ENCODE results near the gene FGF2.

DNA sequence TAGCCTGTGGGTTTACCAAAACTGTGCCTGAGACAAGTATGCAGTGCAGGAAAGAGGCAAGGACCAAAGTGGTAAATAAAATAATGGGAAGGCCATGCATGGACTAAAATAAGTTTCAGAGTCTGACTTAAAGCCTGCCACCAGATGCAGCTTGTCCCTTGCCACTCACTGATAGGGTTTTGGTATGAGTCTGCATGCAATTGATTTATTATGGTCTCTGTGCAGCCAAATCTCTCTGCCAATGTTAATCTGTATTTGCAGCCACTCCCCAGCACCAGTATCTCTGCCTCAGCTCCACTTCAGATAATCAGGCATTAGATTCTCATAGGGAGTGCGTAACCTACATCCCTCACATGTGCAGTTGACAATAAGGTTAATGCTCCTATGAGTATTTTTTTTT is 5.5 kb upstream of the FGF2 start:
- TF ChIP-seq, protein P1, sequence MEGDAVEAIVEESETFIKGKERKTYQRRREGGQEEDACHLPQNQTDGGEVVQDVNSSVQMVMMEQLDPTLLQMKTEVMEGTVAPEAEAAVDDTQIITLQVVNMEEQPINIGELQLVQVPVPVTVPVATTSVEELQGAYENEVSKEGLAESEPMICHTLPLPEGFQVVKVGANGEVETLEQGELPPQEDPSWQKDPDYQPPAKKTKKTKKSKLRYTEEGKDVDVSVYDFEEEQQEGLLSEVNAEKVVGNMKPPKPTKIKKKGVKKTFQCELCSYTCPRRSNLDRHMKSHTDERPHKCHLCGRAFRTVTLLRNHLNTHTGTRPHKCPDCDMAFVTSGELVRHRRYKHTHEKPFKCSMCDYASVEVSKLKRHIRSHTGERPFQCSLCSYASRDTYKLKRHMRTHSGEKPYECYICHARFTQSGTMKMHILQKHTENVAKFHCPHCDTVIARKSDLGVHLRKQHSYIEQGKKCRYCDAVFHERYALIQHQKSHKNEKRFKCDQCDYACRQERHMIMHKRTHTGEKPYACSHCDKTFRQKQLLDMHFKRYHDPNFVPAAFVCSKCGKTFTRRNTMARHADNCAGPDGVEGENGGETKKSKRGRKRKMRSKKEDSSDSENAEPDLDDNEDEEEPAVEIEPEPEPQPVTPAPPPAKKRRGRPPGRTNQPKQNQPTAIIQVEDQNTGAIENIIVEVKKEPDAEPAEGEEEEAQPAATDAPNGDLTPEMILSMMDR (IDR thresholded peaks at IDR 0.05 in 2 of 3, conservative IDR thresholded peaks at IDR 0.05 in 1 of 3; ENCODE audit: borderline replicate concordance in 1 of 3, insufficient read depth in 1 of 3, low read depth in 2 of 3, low read length in 2 of 3), result no peak
- TF ChIP-seq RAD21 (IDR thresholded peaks at IDR 0.05; ENCODE audit: low read depth) (no peak), JUND (IDR thresholded peaks at IDR 0.05) (no peak), SP1 (IDR thresholded peaks at IDR 0.05; ENCODE audit: low read depth) (no peak), SRF (IDR thresholded peaks at IDR 0.05; ENCODE audit: low read depth) (no peak), POLR2A (IDR thresholded peaks at IDR 0.05; ENCODE audit: borderline replicate concordance, extremely low read depth, insufficient read depth, insufficient read length) (no peak)
- TF ChIP-seq, protein P2, sequence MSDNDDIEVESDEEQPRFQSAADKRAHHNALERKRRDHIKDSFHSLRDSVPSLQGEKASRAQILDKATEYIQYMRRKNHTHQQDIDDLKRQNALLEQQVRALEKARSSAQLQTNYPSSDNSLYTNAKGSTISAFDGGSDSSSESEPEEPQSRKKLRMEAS (IDR thresholded peaks at IDR 0.05), result no peak
- TF ChIP-seq, protein P3, sequence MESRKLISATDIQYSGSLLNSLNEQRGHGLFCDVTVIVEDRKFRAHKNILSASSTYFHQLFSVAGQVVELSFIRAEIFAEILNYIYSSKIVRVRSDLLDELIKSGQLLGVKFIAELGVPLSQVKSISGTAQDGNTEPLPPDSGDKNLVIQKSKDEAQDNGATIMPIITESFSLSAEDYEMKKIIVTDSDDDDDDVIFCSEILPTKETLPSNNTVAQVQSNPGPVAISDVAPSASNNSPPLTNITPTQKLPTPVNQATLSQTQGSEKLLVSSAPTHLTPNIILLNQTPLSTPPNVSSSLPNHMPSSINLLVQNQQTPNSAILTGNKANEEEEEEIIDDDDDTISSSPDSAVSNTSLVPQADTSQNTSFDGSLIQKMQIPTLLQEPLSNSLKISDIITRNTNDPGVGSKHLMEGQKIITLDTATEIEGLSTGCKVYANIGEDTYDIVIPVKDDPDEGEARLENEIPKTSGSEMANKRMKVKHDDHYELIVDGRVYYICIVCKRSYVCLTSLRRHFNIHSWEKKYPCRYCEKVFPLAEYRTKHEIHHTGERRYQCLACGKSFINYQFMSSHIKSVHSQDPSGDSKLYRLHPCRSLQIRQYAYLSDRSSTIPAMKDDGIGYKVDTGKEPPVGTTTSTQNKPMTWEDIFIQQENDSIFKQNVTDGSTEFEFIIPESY (IDR thresholded peaks at IDR 0.05; ENCODE audit: extremely low read depth, insufficient replicate concordance, low read length), result no peak

Measured in HCT116 (cell line).